Neutrophil (primary cell): ENCODE measurements around the gene REPS2.
"Not testable (repeated sequence)": the region's sequence is repeated elsewhere in the genome, so short reads cannot be mapped to it uniquely, and the experiment has no call there.

Experiments
- H3K27ac ChIP-seq: fragments of 200-600 bp; sonication (generic); 2 replicates; pipeline ENCODE4 v1.5.1; 2016; ENCODE audit warnings: mild to moderate bottlenecking, moderate library complexity
- H3K27me3 ChIP-seq: fragments of 200-600 bp; sonication (generic); 2 replicates; pipeline ENCODE4 v1.6.0; 2016; ENCODE audit warnings: mild to moderate bottlenecking
- H3K36me3 ChIP-seq: fragments of 200-600 bp; sonication (generic); 2 replicates; pipeline ENCODE4 v1.5.1; 2017
- H3K4me1 ChIP-seq, 2 experiments: fragments of 200-600 bp in 1 of 2; sonication (generic) in 1 of 2; 1 replicate in 1 of 2; 2 replicates in 1 of 2; pipeline versions ENCODE4 v1.5.1 to v1.6.1; 2013 to 2016; ENCODE audit warnings: low read depth in 1 of 2, low read length in 1 of 2, mild to moderate bottlenecking in 1 of 2, moderate library complexity in 1 of 2; ENCODE audit not compliant: control insufficient read depth in 1 of 2, insufficient read depth in 1 of 2
- H3K4me3 ChIP-seq, 2 experiments: fragments of 200-600 bp in 1 of 2; sonication (generic) in 1 of 2; 1 replicate in 1 of 2; 2 replicates in 1 of 2; pipeline ENCODE4 v1.5.1; 2013 to 2016; ENCODE audit warnings: low read depth in 1 of 2, low read length in 1 of 2, mild to moderate bottlenecking in 1 of 2, moderate library complexity in 1 of 2
- H3K9me3 ChIP-seq: fragments of 200-600 bp; sonication (generic); 2 replicates; pipeline ENCODE4 v1.5.1; 2016
- TF ChIP-seq, protein P1 (sequence below): fragments of 200-600 bp; sonication (generic); IDR thresholded peaks from 2 replicates; pipeline ENCODE4 v1.5.1; 2016; ENCODE audit warnings: antibody characterized with exemption

The REPS2 gene

DNA sequence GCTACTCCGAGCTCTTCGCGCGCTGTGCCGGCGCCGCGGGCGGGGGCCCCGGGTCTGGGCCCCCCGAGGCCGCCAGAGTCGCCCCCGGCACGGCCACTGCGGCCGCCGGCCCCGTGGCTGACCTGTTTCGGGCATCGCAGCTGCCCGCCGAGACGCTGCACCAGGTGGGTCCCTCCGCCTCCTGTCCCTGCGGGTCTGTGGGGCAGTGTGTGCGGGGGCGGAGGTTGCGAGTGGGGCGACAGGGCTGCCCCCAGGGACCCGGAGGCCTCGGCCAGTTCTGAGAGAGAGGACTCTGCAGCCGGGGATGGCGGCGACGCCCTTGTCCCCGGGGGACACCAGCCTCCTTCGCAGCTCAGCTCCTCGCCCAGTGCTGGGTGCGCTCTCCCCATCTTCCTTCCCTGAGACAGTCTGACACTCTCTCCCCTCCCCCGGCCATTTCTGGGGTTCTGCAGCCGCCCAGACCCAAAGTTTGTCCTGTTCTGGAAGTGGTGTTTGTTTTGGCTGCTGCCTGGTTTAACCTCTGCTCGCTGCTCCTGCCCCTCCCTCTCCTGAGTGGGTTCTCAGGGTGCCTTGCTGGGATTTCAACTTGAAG is 609 bp downstream of the REPS2 start:
- peak overlapping the region; percentile 62 to 64 for H3K4me3 ChIP-seq
- TF ChIP-seq, protein P1, sequence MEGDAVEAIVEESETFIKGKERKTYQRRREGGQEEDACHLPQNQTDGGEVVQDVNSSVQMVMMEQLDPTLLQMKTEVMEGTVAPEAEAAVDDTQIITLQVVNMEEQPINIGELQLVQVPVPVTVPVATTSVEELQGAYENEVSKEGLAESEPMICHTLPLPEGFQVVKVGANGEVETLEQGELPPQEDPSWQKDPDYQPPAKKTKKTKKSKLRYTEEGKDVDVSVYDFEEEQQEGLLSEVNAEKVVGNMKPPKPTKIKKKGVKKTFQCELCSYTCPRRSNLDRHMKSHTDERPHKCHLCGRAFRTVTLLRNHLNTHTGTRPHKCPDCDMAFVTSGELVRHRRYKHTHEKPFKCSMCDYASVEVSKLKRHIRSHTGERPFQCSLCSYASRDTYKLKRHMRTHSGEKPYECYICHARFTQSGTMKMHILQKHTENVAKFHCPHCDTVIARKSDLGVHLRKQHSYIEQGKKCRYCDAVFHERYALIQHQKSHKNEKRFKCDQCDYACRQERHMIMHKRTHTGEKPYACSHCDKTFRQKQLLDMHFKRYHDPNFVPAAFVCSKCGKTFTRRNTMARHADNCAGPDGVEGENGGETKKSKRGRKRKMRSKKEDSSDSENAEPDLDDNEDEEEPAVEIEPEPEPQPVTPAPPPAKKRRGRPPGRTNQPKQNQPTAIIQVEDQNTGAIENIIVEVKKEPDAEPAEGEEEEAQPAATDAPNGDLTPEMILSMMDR: no peak
- peaks cover 3 to 7% of the 10 kb centered on the region in 2 experiments for H3K4me1 ChIP-seq
- H3K27ac ChIP-seq: no peak overlapping the region
- no peaks in the 10 kb centered on the region for H3K36me3 ChIP-seq
- H3K27me3 ChIP-seq: peaks cover 18% of the 10 kb centered on the region
- no peaks in the 10 kb centered on the region for H3K9me3 ChIP-seq

DNA sequence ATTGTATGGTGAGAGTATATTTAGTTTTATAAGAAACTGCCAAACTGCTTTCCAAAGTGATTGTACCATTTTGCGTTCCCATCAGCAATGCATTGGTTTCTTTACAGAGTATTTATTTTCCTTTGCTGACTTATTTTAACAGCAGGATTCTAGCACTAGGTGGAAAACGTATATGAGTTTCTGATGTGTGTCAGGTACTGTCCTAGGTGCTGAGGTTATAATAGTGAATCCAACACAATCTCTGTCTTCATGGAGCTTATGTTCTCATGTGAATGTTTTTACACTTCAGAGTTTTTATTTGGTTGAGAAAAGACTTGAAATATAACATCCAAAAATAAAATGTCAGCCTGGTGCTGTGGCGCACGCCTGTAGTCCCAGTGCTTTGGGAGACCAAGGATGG is 4.0 kb downstream of the REPS2 start:
- no peak overlapping the region for H3K27ac ChIP-seq
- no peaks in the 10 kb centered on the region for H3K36me3 ChIP-seq
- no peaks in the 10 kb centered on the region for H3K9me3 ChIP-seq
- peaks cover 5 to 9% of the 10 kb centered on the region in 2 experiments for H3K4me1 ChIP-seq
- TF ChIP-seq, protein P1: no peak
- H3K4me3 ChIP-seq: no peak overlapping the region
- peaks cover 18% of the 10 kb centered on the region for H3K27me3 ChIP-seq

DNA sequence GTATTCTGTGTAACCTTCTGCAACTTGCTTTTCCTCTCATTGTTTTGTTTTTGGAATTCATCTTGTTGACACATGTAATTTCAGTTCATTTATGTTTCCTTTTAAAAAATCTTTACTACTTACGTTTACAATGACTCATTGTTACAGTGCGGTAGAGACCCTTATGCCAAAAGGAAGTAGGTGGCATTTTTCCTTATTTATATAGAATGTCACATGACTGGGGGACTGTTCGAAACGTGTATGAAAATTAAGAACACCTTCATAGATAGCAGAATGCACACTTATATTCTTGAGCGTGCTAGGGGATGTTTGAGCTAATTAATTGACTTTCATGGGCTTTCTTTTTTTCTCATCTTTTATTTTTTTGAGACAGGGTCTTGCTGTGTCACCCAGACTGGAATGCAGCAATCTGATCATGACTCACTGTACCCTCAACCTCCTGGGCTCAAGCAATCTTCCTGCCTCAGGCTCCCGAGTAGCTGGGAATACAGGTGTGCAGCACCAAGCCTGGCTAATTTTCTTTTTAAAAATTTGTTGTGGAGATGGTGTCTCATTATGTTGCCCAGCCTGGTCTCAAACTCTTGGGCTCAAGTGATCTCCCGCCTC is 7.3 kb downstream of the REPS2 start:
- TF ChIP-seq, protein P1: no peak
- H3K27me3 ChIP-seq: peaks cover 1% of the 10 kb centered on the region
- H3K9me3 ChIP-seq: no peaks in the 10 kb centered on the region
- H3K36me3 ChIP-seq: no peaks in the 10 kb centered on the region
- H3K27ac ChIP-seq: no peak overlapping the region
- H3K4me3 ChIP-seq: no peak overlapping the region
- peaks cover 16 to 17% of the 10 kb centered on the region in 2 experiments for H3K4me1 ChIP-seq

DNA sequence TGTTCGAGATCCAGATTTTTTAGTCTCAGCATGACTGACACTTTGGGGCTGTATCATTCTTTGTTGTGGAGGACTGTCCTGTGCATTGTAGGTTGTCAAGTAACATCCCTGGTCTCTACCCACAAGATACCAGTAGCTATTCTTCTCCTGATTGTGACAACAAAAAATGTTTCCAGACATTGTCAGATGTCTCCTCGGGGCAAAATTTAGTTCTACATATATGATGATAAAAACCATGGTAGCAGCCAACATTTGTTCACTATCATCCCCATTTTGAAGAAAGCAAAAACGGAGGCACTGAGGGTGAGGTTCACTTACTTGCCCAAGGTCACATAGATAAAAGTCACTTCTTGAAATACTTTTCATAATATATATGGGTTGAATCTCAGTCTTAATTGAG is 11.3 kb downstream of the REPS2 start:
- no peak overlapping the region for H3K27ac ChIP-seq
- no peaks in the 10 kb centered on the region for H3K36me3 ChIP-seq
- no peaks in the 10 kb centered on the region for H3K9me3 ChIP-seq
- no peak overlapping the region for H3K4me3 ChIP-seq
- TF ChIP-seq, protein P1: no peak
- peaks cover 16 to 17% of the 10 kb centered on the region in 2 experiments for H3K4me1 ChIP-seq
- no peaks in the 10 kb centered on the region for H3K27me3 ChIP-seq

DNA sequence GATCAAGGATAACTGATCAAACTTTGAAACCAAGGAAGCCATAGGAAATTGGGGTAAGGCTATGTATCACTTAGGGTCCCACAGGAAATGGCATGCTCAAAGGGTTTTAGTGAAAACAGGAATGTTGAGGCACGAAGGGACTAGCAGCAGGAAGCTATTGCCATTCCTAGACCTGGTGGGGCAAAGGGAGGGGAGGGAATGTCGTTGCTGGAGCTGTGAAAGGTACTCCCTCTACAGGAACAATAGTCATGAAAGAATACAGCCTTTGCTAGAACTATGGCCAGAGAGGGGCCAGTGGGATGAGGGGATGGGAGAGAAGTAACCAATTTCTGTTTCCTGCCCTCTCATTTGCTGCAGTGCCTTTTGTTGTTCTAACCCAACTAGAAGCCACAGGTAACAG is 11.9 kb downstream of the REPS2 start:
- H3K4me1 ChIP-seq: peaks cover 16 to 17% of the 10 kb centered on the region in 2 experiments
- H3K27ac ChIP-seq: no peak overlapping the region
- TF ChIP-seq, protein P1: no peak
- no peak overlapping the region for H3K4me3 ChIP-seq
- no peaks in the 10 kb centered on the region for H3K36me3 ChIP-seq
- no peaks in the 10 kb centered on the region for H3K27me3 ChIP-seq
- H3K9me3 ChIP-seq: no peaks in the 10 kb centered on the region

DNA sequence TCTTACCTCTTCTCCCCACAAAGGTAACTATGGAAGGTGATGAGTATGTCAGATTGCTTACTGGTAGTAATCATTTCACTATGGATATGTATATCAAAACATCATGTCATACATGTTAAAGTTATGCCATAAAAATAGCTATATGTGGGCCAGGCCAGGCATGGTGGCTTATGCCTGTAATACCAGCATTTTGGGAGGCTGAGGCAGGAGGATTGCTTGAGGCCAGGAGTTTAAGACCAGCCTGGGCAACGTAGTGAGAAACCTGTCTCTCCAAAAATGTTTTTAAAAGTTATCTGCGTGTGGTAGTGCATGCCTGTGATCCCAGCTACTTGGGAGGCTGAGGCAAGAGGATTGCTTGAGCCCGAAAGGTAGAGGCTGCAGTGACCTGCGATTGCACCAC is 16.2 kb downstream of the REPS2 start:
- not testable (repeated sequence) for H3K27ac ChIP-seq, H3K36me3 ChIP-seq, H3K4me1 ChIP-seq, H3K4me3 ChIP-seq, H3K27me3 ChIP-seq, H3K9me3 ChIP-seq
